Measurements from ENCODE around the gene GLYR1.

- TF ChIP-seq CTCF (IDR thresholded peaks at IDR 0.05): no peak
- TF ChIP-seq EZH2 (IDR thresholded peaks at IDR 0.05; ENCODE audit: borderline replicate concordance, insufficient read depth, low read depth, low read length, poor library complexity, severe bottlenecking): no peak
Observed at GRCh38 chr16:4868535-4868934, 21.4 kb upstream of the GLYR1 start.

All from B cell (primary cell).